ENCODE data around the gene TK2.

- TF ChIP-seq CTCF (IDR thresholded peaks at IDR 0.05; ENCODE audit: low read depth, low read length) (no peak), POLR2A (IDR thresholded peaks at IDR 0.05; ENCODE audit: extremely low read depth, insufficient read length) (no peak)
Measured at GRCh38 chr16:66516808-66517585, 32.9 kb downstream of the TK2 start.

Data from NB4 (cell line).